ENCODE results near the gene LILRB4.
"Not testable (repeated sequence)": the region's sequence is repeated elsewhere in the genome, so short reads cannot be mapped to it uniquely, and the experiment has no call there.

DNA sequence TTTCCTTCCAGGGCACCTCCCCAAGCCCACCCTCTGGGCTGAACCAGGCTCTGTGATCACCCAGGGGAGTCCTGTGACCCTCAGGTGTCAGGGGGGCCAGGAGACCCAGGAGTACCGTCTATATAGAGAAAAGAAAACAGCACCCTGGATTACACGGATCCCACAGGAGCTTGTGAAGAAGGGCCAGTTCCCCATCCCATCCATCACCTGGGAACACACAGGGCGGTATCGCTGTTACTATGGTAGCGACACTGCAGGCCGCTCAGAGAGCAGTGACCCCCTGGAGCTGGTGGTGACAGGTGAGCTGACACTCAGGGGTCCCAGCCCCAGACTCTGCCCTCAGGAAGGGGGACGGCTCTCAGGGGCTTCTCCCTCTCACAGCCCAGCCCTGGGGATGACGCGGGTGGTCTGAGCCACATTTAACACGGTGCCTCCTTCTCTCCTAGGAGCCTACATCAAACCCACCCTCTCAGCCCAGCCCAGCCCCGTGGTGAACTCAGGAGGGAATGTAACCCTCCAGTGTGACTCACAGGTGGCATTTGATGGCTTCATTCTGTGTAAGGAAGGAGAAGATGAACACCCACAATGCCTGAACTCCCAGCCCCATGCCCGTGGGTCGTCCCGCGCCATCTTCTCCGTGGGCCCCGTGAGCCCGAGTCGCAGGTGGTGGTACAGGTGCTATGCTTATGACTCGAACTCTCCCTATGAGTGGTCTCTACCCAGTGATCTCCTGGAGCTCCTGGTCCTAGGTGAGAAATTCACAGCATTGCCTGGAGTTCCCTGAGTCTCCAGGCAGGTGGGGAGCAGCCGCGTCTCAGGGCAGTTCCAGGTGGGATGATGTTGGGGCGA, 31.1 kb upstream of the LILRB4 start:
- TF ChIP-seq POLR2A (IDR thresholded peaks at IDR 0.05; ENCODE audit: low read length); GATA1 (IDR thresholded peaks at IDR 0.05; ENCODE audit: low read depth, low read length): not testable (repeated sequence)

Measured in erythroblast (primary cell).